GM19463 (cell line): ENCODE measurements around the gene GALNT6.
"Not testable (repeated sequence)": the region's sequence is repeated elsewhere in the genome, so short reads cannot be mapped to it uniquely, and the experiment has no call there.

Source experiments
- ATAC-seq: cut with Tn5 transposase; IDR thresholded peaks from one replicate; pipeline ENCODE4 v1.9.1; 2021; ENCODE audit warnings: mild to moderate bottlenecking, moderate library complexity; ENCODE audit not compliant: unreplicated experiment

Gene GALNT6

DNA sequence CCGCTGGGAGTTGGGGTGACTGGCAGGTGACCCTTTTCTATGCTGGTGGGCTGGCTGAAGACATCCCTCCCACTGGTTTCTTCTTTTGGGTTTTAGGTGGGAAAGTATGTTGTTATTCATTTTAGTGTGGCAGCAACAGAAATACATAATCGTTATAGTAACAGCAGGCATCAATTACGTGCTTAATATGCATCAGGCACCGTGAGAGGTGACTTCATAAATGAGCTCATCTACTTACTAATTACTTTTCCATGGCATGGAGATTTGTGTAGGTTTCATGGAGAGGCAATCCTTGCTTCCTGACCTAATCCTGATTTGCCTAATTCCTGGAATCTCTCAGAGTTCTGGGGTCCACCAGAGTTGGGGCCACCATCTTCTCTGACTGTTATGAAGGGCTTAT is 31.4 kb downstream of the GALNT6 start:
- ATAC-seq: no peak

DNA sequence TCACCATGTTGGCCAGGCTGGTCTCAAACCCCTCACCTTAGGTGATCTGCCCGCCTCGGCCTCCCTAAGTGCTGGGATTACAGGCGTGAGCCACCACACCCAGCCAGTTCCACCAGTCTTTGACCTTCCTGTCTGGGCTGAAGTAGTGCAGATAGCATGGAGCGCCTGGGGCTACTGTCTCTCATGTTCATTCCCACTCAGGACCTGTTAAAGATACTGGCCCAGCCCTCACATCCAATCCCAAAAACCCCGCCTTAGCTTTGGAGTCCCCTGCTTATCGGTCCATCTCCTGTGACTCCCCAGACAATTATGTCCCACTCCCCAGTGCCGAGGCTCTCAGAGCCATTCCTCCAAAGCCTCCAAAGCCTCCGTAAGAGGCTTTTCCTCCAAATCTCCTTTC is 32.7 kb downstream of the GALNT6 start:
- no peak for ATAC-seq

DNA sequence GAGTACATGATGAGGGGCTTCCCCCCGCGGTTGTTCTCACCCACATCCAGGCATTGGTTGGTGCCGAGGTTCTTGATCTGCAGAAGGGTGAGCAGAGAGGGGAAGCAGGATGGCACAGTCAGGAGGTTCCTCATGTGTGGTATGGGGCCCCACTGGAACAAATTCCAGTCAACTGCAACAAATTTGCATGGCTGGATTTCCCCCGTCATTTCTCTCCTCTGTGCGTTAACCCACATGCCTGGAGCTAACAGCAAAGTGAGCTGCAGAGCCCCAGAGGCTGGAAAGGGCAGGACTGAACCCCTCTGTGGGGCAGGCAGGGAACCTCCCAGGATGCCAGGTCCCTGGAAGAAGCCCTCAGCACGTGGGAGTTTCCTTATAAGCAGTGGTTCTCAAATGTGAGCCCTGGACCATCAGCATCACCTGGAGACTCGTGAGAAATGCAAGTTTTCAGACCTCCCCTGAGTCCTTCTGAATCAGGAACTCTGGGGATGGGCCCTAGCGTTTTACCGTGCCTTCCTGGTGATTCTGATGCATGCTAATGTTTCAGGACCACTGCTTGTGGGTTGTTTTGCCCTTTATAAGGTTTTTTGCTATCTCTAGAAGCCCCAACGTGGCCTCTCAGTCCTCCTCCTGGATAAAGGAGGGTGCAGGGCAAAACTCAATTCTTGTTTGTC is 33.7 kb downstream of the GALNT6 start:
- peak; percentile 79 for ATAC-seq

- no peak for ATAC-seq
Measured at GRCh38 chr12:51351913-51352532, 39.2 kb downstream of the GALNT6 start.

GRCh38 chr12:51349026-51349425 is 42.2 kb downstream of the GALNT6 start:
- no peak for ATAC-seq

DNA sequence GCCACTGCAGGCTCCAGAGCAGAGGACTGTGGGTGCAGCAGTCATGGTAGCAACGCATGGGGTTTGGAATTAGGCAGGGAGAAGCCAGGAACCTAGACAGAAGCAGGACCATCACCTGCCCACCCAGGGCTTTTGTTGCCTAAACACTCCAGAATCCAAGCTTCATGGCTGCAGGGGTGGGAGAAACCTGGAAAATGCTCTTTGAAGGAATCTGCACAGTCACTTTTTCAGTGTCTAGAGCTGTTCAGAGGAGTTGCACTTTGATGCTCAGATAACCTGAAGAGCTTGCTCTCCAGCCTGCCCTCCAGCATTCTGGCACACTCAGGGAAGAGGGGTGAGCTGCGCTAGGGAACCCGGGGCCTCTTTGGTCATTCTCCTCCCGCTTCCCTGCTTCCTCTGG is 43.1 kb downstream of the GALNT6 start:
- no peak for ATAC-seq

- ATAC-seq: no peak
Measured at GRCh38 chr12:51346581-51346980, 44.6 kb downstream of the GALNT6 start, which contains the start of gene CELA1. Gene CELA1, minus strand, starts transcription at chr12:51346679. Its CDS starts 41 bp downstream, at chr12:51346638.

DNA sequence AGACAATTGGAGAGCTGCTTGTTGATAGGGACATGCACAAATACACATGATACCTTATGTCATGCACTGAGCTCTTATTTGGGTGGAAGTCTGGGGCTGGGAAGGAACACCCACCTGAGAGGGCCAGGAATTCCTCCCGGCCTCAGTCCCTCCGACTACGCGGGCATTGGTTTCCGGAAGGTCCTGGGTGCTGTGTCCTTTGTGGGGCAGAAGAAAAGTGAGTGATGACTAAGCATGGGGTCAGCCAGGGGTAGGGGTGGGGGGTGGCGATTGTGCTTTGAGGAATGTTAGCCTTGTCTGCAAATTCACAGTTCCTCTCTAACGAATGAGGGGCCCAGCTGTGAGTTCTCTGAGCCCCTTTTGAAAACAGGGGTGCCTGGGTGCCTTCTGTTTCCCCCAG is 45.5 kb downstream of the GALNT6 start:
- ATAC-seq: no peak

DNA sequence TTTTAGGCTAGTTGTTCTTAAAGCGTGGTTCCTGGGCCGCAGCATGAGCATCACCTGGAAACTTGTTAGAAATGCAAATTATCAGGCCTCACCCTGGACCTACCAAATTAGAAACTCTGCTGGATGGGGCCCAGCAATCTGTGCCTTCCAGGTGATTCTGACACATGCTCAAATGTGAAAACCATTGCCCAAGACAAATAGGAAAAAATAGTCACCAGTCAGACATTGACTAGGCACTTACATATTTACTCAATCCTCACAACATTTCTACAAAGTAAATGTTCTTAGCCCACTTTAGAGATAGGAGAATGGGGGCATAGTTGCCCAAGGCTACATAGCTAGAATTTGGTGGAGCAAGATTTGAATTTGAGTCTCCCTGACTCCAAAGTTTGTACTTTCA is 48.0 kb downstream of the GALNT6 start:
- no peak for ATAC-seq

- ATAC-seq: no peak
Measured at GRCh38 chr12:51342416-51342815, 48.8 kb downstream of the GALNT6 start.

- no peak for ATAC-seq
Measured at GRCh38 chr12:51341251-51342007, 49.8 kb downstream of the GALNT6 start.

DNA sequence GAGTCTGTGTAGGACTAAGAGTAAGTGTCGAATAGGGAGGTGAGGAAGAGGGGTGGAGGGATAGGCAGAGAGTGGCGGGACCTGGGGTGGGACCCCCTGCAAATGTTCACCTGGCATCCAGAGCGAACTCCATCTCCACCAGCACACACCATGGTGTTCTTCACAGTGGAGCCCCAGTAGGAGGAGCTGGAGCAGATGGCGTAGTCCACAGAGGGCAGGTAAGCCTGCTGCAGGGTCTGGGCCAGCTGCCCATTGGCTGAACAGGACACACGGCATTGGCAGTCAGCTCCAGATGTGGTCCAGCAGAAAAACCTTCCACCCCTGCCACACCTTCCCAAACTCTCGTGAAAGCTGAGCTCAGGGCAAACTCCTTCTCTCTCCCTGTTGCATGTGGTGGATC is 51.5 kb downstream of the GALNT6 start:
- ATAC-seq: no peak

- not testable (repeated sequence) for ATAC-seq
Measured at GRCh38 chr12:51337336-51337735, 53.9 kb downstream of the GALNT6 start.

DNA sequence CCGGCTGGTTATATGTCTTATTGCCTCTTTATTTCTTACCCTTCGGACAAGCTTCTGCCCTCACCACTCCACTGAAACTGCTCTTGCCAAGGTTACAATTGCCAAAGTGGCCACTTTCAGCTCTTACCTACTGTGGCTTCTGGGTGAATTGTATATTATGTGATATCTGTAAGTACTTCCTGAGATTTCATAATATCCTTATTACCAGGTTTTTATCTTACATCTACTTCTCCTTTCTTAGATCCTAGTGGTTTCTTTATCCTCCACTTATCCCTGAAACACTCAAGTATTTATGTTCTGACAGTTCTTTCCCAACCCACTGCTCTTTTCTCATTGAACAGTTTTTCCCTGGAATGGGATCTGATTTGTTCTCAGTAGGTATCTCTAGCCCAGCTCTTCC is 55.3 kb downstream of the GALNT6 start:
- no peak for ATAC-seq

DNA sequence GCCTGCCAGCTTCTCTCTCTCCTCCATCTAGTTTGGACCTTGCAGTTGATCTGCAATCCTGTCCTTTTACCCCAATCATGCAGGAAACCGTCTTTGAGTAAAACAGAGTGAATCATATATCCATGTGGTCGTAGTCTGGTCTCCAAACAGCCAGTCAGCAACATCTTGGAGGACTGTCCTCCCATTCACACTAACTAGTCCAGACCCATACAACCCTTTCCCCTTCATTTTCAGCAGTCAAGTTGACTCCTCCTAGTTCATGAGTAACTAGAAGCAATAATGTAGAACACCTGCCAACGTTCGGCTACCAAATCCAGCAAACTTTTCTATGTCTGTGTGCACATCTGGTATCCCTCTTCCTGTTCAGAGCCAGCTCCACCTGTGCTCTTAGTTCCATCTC is 56.4 kb downstream of the GALNT6 start:
- ATAC-seq: no peak

GRCh38 chr12:51333536-51333935 is 57.7 kb downstream of the GALNT6 start:
- no peak for ATAC-seq

- no peak for ATAC-seq
Measured at GRCh38 chr12:51330186-51330585, 61.0 kb downstream of the GALNT6 start.

GRCh38 chr12:51329742-51330141 is 61.5 kb downstream of the GALNT6 start:
- no peak for ATAC-seq

- no peak for ATAC-seq
Measured at GRCh38 chr12:51328587-51328986, 62.6 kb downstream of the GALNT6 start.

GRCh38 chr12:51326698-51327439 is 64.3 kb downstream of the GALNT6 start:
- ATAC-seq: peak; percentile 28

DNA sequence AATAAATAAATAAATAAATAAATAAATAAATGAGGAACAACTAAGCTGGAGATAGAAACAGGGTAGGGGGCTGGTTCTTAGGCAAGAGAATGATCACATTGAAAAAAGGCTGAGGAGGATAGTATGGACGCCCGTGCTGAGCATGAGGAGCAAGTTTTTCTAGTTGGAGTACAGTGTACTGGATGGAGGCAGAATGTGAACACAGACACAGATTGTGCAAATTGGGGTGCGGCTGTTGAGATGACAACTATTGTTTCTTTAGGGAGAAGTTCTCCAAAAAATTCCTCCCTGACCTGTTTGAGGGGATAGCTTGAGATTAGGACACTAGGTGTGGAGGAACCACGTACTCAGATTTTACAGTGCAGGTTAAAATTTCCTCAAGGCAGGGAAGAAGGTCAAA is 66.3 kb downstream of the GALNT6 start:
- ATAC-seq: no peak
